ENCODE data around the gene RNF130.

Gene RNF130

DNA sequence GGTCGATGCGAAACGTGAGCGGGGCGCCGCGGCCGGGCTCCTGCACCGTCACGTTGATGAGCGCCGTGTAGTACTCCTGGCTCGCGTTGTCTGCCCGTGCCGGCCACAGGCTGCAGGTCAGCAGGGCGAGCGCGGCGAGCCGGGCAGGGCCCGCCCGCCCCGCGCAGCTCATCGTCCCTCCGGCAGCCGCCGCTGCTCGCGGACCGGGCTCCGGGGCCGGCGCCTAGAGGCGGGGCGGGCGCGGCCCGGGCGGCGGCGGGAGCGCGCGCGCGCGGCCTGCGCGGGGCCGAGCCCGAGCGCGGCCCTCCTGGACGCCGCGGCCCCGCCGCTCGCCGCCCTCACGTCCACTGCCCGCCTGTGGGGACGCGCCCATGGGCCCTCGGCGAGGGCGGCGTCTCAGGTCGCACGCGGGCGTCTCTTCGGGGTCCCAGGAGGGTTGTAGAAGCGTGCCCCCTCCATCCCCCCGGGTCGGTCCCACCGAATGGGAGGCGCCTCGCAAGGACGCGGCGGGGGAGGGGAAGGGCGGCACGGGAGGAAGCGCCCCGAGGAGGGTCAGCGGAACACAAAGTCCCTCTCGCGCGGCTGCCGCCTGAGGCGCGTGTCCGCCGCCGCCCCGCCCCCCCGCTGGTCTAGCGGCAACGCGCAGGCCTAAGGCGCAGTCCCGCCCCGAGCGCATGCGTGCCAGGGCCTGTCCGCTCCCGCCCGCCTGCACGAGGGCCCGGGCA, at the start of gene RNF130:
Gene RNF130, minus strand, starts transcription at position 229 of the 725 bp plus-strand sequence. Its CDS starts 57 bp downstream, at position 172.
- DNase-seq = peak; percentile 68

- no peak for DNase-seq
These were observed 48.9 kb upstream of the RNF130 start for GRCh38 chr5:180120237-180121101.

GRCh38 chr5:180119903-180120236, 48.3 kb upstream of the RNF130 start:
- DNase-seq = no peak

GRCh38 chr5:180119031-180119902, 47.7 kb upstream of the RNF130 start:
- no peak for DNase-seq

- DNase-seq = no peak
These were observed 46.8 kb upstream of the RNF130 start for GRCh38 chr5:180118391-180118791.

GRCh38 chr5:180117000-180117725, 45.6 kb upstream of the RNF130 start:
- DNase-seq = no peak

- DNase-seq = no peak
These were observed 44.8 kb upstream of the RNF130 start for GRCh38 chr5:180116077-180116999.

GRCh38 chr5:180115326-180116076, 43.9 kb upstream of the RNF130 start:
- DNase-seq = no peak

DNA sequence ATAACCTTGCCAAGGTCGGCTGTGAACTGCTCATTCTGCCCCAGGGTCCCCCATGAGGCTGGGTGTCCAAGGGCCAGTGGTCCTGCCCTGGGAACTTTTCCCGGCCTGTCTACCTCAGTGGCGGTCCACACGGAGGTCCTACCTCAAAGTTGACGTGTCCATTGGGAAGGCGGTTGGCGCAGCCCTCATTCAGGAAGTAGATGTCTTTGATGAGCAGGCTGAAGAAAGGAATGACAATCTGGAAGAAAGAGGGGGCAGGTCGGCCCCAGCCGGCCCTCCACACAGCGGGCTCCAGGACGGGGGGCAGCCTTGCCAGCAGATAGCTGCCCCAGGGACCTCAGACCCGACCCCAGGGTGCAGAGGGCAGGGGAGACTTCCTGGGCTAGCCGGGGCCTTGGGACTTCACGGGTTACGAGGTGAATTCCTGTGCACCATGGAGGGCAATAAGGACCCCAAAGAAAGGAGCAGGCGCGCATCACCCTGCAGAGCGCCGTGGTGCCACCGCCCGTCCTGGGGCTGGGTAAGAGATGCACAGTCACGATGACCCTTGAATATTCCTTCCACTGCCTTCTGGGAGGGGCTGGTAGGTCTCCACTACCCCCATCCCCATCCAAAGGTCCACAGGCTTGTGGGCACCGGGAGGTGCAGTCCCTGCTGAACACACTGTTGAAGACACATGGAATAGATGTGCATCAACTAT, 42.9 kb upstream of the RNF130 start:
- no peak for DNase-seq

GRCh38 chr5:180113660-180114303, 42.2 kb upstream of the RNF130 start:
- DNase-seq = no peak

DNA sequence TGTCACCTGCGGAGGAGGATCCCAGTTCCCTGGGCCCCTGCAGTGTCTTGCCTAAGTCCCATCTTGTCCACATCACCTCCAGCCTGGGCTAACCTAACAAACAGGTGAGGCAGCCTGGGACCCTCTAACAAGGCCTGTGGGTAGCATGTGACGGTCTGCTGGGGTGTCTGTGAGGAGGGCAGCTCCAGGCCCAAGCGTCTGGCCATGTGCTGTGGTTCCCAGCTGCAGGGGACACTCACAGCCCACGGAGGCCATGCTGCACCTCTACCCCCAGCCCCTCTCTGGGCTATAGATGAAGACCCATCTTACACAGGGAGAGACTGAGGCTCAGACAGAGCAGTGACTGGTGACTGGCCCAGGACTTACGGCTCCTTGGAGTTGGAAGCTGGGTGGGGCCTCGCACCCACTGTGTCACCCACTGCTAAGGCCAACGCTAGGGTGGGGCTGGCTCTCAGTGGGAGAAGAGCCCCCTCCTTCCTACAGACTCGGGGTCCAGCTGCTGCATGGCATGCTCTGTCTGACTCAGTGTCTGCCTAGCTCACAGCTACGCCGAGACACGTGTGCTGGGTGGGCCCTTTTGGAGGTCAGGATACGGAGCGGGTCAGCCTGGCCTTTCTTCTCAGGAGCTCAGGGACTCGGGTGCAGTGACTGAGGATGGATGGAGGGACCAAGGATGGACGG, 40.8 kb upstream of the RNF130 start:
- DNase-seq = no peak

DNA sequence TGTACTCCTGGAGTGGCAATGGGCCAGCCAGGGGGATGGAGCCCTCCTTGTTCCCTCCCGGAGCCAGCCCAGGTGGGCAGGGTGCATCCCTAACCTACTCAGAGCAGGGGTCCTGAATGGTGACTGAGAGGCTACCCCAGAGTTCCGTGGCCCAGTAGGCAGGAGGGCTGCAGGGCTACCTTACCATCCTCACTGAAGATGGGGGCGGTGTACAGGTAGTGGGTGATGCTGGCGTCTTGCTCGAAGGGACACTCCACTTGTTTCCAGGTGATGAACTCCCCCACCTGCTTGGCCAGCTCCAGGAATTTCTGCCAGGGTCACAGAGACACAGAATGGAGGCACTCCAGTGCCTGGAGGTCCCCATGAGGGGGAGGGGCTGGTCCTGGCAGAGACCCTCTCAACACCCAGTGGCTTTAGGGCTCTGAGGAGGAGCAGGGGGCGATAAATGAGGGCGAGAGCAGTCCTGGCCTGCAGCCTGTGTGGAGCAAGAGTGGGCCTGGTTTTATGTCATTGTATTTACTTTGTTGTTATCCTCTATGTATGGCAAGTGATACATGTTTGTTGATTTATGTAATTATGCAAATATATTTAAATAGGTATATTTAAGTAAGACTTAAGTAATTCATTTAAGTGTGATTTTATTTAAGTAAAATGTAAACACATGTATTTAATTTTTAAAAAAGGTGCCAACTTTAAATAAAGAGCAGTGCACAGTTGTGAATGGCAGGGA, 39.9 kb upstream of the RNF130 start:
- DNase-seq = no peak

- DNase-seq = no peak
These were observed 38.4 kb upstream of the RNF130 start for GRCh38 chr5:180109920-180110319.

GRCh38 chr5:180107005-180107404, 35.4 kb upstream of the RNF130 start:
- no peak for DNase-seq

DNA sequence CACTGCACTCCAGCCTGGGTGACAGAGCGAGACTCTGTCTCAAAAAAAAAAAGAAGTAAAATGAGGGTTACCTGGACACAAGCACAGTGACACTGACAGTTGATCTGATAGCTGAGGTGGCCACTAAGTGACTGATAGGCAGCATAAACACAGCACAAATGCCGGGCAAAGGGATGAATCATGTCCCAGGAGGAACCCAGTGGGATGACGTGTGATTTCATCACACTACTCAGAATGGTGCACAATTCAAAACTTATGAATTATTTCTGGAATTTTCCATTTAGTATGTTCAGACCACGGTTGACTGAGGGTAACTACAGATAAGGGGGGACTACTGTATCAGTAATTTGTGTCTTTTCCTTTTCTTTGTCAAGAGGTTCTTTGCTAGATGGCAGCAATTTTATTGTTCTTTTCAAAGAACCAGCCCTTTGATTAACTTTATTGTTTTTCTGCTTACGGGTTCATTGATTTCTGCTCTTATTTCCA, 34.3 kb upstream of the RNF130 start:
- DNase-seq = no peak

GRCh38 chr5:180104168-180104530, 32.6 kb upstream of the RNF130 start:
- DNase-seq = no peak

GRCh38 chr5:180103487-180104167, 32.1 kb upstream of the RNF130 start:
- DNase-seq = no peak
